ENCODE measurements around the gene CDH13.

Gene CDH13

GRCh38 chr16:83258366-83258928, 631.7 kb downstream of the CDH13 start (continued):
- no peak for TF ChIP-seq ZNF398 (tag by site-specific recombination; IDR thresholded peaks at IDR 0.05)
- no peak for TF ChIP-seq YY2 (tag by site-specific recombination; IDR thresholded peaks at IDR 0.05)
- no peak for TF ChIP-seq ZNF837 (tag by site-specific recombination; IDR thresholded peaks at IDR 0.05)
- TF ChIP-seq WT1 (tag by site-specific recombination; IDR thresholded peaks at IDR 0.05) = no peak

- Histone ChIP-seq H3K36me3 (ENCODE audit: control insufficient read depth in 2 of 2, insufficient read depth in 1 of 2, low read length in 2 of 2) (no peaks in the 10 kb centered on the region), H3K27ac (ENCODE audit: extremely low read depth, low read depth, low read length) (no peak overlapping the region), H3K4me1 (ENCODE audit: control insufficient read depth, insufficient read depth, low read length) (no peaks in the 10 kb centered on the region), H3K4me3 (ENCODE audit: low read depth, low read length) (no peak overlapping the region), H3K9me3 (ENCODE audit: control insufficient read depth, insufficient read depth, low read depth, low read length) (no peaks in the 10 kb centered on the region)
- ChIA-PET CTCF (no interaction called here), POLR2A (no interaction called here)
- TF ChIP-seq GLIS2 (tag by site-specific recombination; IDR thresholded peaks at IDR 0.05) (no peak), ZNF521 (tag by site-specific recombination; IDR thresholded peaks at IDR 0.05) (no peak), ZNF555 (tag by site-specific recombination; conservative IDR thresholded peaks at IDR 0.05) (no peak), ZNF433 (tag by site-specific recombination; IDR thresholded peaks at IDR 0.05; ENCODE audit: low read depth) (no peak), KLF10 (tag by site-specific recombination; IDR thresholded peaks at IDR 0.05) (no peak), ZFP37 (tag by site-specific recombination; IDR thresholded peaks at IDR 0.05) (no peak), SETDB1 (IDR thresholded peaks at IDR 0.05; ENCODE audit: insufficient read length, low read length) (no peak), AEBP2 (tag by site-specific recombination; IDR thresholded peaks at IDR 0.05; ENCODE audit: borderline replicate concordance) (no peak), EGR2 (tag by site-specific recombination; IDR thresholded peaks at IDR 0.05; ENCODE audit: low read depth) (no peak), ZNF768 (tag by site-specific recombination; IDR thresholded peaks at IDR 0.05) (no peak), ZNF416 (tag by site-specific recombination; IDR thresholded peaks at IDR 0.05) (no peak), PRDM4 (tag by site-specific recombination; IDR thresholded peaks at IDR 0.05) (no peak), KLF16 (tag by site-specific recombination; IDR thresholded peaks at IDR 0.05) (no peak), ZIC2 (tag by site-specific recombination; IDR thresholded peaks at IDR 0.05) (no peak), ZNF777 (tag by site-specific recombination; IDR thresholded peaks at IDR 0.05; ENCODE audit: borderline replicate concordance) (no peak), PRDM1 (tag by site-specific recombination; IDR thresholded peaks at IDR 0.05) (no peak), HOXD13 (CRISPR knock-in tag; IDR thresholded peaks at IDR 0.05; ENCODE audit: borderline replicate concordance) (no peak), ZNF792 (tag by site-specific recombination; IDR thresholded peaks at IDR 0.05) (no peak), REPIN1 (tag by site-specific recombination; IDR thresholded peaks at IDR 0.05; ENCODE audit: low read depth) (no peak)
Observed at GRCh38 chr16:83266848-83267553, 640.2 kb downstream of the CDH13 start.

All from HEK293 (cell line).